H9 (cell line): ENCODE data around the gene LGR5. TPM values are rescaled to one million over a fixed set of nuclear protein-coding genes. Genes with fewer than 3 reads are reported as not detected.

Experiments used
- DNase-seq: peaks from one replicate; pipeline ENCODE4 v3.0.0-alpha.2; 2017
- H2AFZ ChIP-seq: one replicate; pipeline ENCODE4 v1.6.1; 2013; ENCODE audit warnings: mild to moderate bottlenecking, low read length, control low read depth, moderate library complexity
- H2AK5ac ChIP-seq: 2 replicates; pipeline ENCODE4 v1.6.1; 2013; ENCODE audit warnings: low read length, control low read depth, mixed read lengths; ENCODE audit not compliant: insufficient read length
- H2BK120ac ChIP-seq: one replicate; pipeline ENCODE4 v1.6.1; 2013; ENCODE audit warnings: low read depth, mild to moderate bottlenecking, low read length, control low read depth, inconsistent platforms; ENCODE audit not compliant: poor library complexity, severe bottlenecking
- H2BK12ac ChIP-seq: 2 replicates; pipeline ENCODE4 v1.6.1; 2013; ENCODE audit warnings: low read length, control low read depth, mixed read lengths, low read depth; ENCODE audit not compliant: insufficient read length
- H2BK15ac ChIP-seq: 2 replicates; pipeline ENCODE4 v1.6.1; 2013; ENCODE audit warnings: low read depth, low read length, control low read depth
- H2BK20ac ChIP-seq: one replicate; pipeline ENCODE4 v1.6.1; 2013; ENCODE audit warnings: low read depth, mild to moderate bottlenecking, low read length, control low read depth, inconsistent platforms; ENCODE audit not compliant: poor library complexity, severe bottlenecking
- H2BK5ac ChIP-seq: 2 replicates; pipeline ENCODE4 v1.6.1; 2013; ENCODE audit warnings: low read length, control low read depth, mixed read lengths; ENCODE audit not compliant: insufficient read length
- H3K14ac ChIP-seq: 2 replicates; pipeline ENCODE4 v1.6.1; 2013; ENCODE audit warnings: low read length, control low read depth; ENCODE audit not compliant: insufficient read depth
- H3K18ac ChIP-seq: 2 replicates; pipeline ENCODE4 v1.6.1; 2013; ENCODE audit warnings: low read depth, mild to moderate bottlenecking, mixed read lengths, low read length, control low read depth; ENCODE audit not compliant: insufficient read length
- H3K23ac ChIP-seq: 2 replicates; pipeline ENCODE4 v1.6.1; 2013; ENCODE audit warnings: low read length, control low read depth, mixed read lengths, low read depth; ENCODE audit not compliant: insufficient read length
- H3K23me2 ChIP-seq: 2 replicates; pipeline ENCODE4 v1.6.1; 2013; ENCODE audit warnings: low read depth, mild to moderate bottlenecking, mixed read lengths, low read length, control low read depth; ENCODE audit not compliant: insufficient read length, poor library complexity, severe bottlenecking
- H3K27ac ChIP-seq: 2 replicates; pipeline ENCODE4 v1.5.1; 2013; ENCODE audit warnings: low read length, control low read depth, mixed read lengths, low read depth; ENCODE audit not compliant: insufficient read length
- H3K27me3 ChIP-seq: 2 replicates; pipeline ENCODE4 v1.6.1; 2013; ENCODE audit warnings: low read length, control low read depth, inconsistent platforms; ENCODE audit not compliant: insufficient read depth
- H3K4ac ChIP-seq: 2 replicates; pipeline ENCODE4 v1.6.1; 2013; ENCODE audit warnings: low read depth, mild to moderate bottlenecking, control low read depth, inconsistent platforms, low read length, moderate library complexity
- H3K4me1 ChIP-seq: 2 replicates; pipeline ENCODE4 v1.6.1; 2013; ENCODE audit warnings: low read length, control low read depth, inconsistent platforms; ENCODE audit not compliant: insufficient read depth
- H3K4me2 ChIP-seq: 2 replicates; pipeline ENCODE4 v1.6.1; 2013; ENCODE audit warnings: low read length, control low read depth, mixed read lengths; ENCODE audit not compliant: insufficient read length, insufficient read depth
- H3K56ac ChIP-seq: 2 replicates; pipeline ENCODE4 v1.6.1; 2013; ENCODE audit warnings: low read depth, mild to moderate bottlenecking, mixed read lengths, low read length, control low read depth; ENCODE audit not compliant: insufficient read length
- H3K79me1 ChIP-seq: 2 replicates; pipeline ENCODE4 v1.6.1; 2013; ENCODE audit warnings: low read depth, mild to moderate bottlenecking, moderate library complexity, low read length, control low read depth, inconsistent platforms; ENCODE audit not compliant: insufficient read depth, poor library complexity, severe bottlenecking
- H3K79me2 ChIP-seq: 2 replicates; pipeline ENCODE4 v1.6.1; 2013; ENCODE audit warnings: low read length, control low read depth, inconsistent platforms; ENCODE audit not compliant: insufficient read depth
- H3K9ac ChIP-seq: 2 replicates; pipeline ENCODE4 v1.6.1; 2013; ENCODE audit warnings: low read length, control low read depth, mixed read lengths; ENCODE audit not compliant: insufficient read length; ENCODE audit errors: extremely low read depth
- H3K9me3 ChIP-seq: one replicate; pipeline ENCODE4 v1.6.1; 2013; ENCODE audit warnings: low read depth, low read length, inconsistent platforms; ENCODE audit not compliant: control insufficient read depth
- H3T11ph ChIP-seq: one replicate; pipeline ENCODE4 v1.6.1; 2013; ENCODE audit warnings: mild to moderate bottlenecking, low read length, control low read depth, inconsistent platforms
- H4K20me1 ChIP-seq: one replicate; pipeline ENCODE4 v1.6.1; 2013; ENCODE audit not compliant: control insufficient read depth, insufficient read length, insufficient read depth
- H4K5ac ChIP-seq: 2 replicates; pipeline ENCODE4 v1.6.1; 2013; ENCODE audit warnings: low read depth, mild to moderate bottlenecking, mixed read lengths, low read length, control low read depth; ENCODE audit not compliant: insufficient read length
- H4K8ac ChIP-seq: replicated peaks from 2 replicates; pipeline ENCODE4 v1.6.1; 2013; ENCODE audit warnings: low read length, control low read depth, mixed read lengths, low read depth; ENCODE audit not compliant: insufficient read length
- H4K91ac ChIP-seq: 2 replicates; pipeline ENCODE4 v1.6.1; 2013; ENCODE audit warnings: low read depth, mild to moderate bottlenecking, moderate library complexity, mixed read lengths, low read length, control low read depth; ENCODE audit not compliant: insufficient read length
- H3K27ac Mint-ChIP-seq, 3 experiments: 2 replicates in 2 of 3; 3 replicates in 1 of 3; pipeline ENCODE4 v1.8.0; 2020 to 2021; ENCODE audit warnings: mixed read lengths in 3 of 3, mild to moderate bottlenecking in 1 of 3, moderate library complexity in 1 of 3
- H3K27me3 Mint-ChIP-seq: 2 replicates; pipeline ENCODE4 v1.8.0; 2021; ENCODE audit warnings: low read depth, mild to moderate bottlenecking, moderate library complexity, mixed read lengths
- H3K36me3 Mint-ChIP-seq, 3 experiments: 2 replicates in 2 of 3; 3 replicates in 1 of 3; pipeline ENCODE4 v1.8.0; 2020 to 2021; ENCODE audit warnings: low read depth in 3 of 3, mixed read lengths in 3 of 3; ENCODE audit not compliant: insufficient read depth in 1 of 3
- H3K4me1 Mint-ChIP-seq, 2 experiments: 2 replicates each; pipeline ENCODE4 v1.8.0; 2020; ENCODE audit warnings: mixed read lengths in 2 of 2
- H3K4me3 Mint-ChIP-seq, 2 experiments: 2 replicates in 1 of 2; 3 replicates in 1 of 2; pipeline ENCODE4 v1.8.0; 2020 to 2021; ENCODE audit warnings: mild to moderate bottlenecking in 2 of 2, mixed read lengths in 2 of 2, moderate library complexity in 1 of 2
- H3K9me3 Mint-ChIP-seq, 2 experiments: 2 replicates in 1 of 2; 3 replicates in 1 of 2; pipeline ENCODE4 v1.8.0; 2020; ENCODE audit warnings: mild to moderate bottlenecking in 2 of 2, mixed read lengths in 2 of 2, moderate library complexity in 1 of 2
- WGBS: extraction: QIAGEN DNeasy Blood & Tissue Kit; methylation state at CpG from one replicate; pipeline ENCODE4 v1.1.7; 2013; ENCODE audit warnings: missing lambda C conversion rate, low lambda C conversion rate, mixed read lengths; ENCODE audit not compliant: insufficient read length; ENCODE audit errors: extremely low coverage; 5-methylcytosine and 5-hydroxymethylcytosine counted together
- total RNA-seq: library from RNA; stranded (reverse); gene quantifications from 2 replicates; pipeline ENCODE4 v1.2.1, GENCODE V29; 2021
- TF ChIP-seq, protein P1 (sequence below): fragments of 200-600 bp; sonication (generic); conservative IDR thresholded peaks from 3 replicates; pipeline ENCODE4 v1.8.0; 2021; ENCODE audit warnings: antibody characterized with exemption, mild to moderate bottlenecking

The LGR5 gene
- total RNA-seq, 1 experiment from 2014 or later: 0.09 TPM

DNA sequence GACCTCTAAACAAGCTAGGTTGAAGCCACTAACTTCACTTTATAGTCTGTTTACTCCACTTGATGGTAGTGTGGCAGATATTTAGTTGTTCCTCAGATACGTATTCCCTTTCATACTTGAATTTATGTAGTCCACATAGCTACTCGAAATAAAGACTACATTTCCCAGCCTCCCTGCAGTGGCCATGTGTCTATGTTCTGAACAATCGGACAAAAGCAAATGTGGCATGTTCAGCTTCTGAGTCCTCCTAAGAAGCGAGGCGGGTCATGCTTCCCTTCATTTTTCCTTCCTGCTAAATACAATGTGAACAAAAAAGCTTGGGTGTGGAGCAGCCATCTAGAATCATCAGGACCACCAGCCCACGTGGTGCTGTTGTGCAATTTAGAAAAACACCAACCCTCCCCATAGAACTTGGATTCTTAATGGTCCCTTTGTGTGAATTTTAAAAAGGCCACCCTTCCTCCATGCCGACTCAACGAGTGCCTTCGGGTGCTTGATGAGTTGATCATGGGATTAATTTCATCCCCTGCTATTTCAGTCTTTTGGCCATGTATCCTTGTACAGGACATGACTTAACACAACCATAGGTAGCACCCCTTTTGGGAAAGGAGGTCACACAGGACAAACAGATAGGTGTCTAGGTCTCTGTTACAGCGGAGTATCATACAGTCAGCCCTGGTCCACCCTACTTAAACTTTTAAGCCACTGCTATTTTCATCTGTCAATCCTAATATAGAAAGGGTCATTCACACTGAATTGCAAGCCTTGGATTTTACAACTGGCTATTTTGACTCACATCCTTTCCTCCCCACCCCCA lies 163.4 kb downstream of the LGR5 start:
- H3K9me3 ChIP-seq: no peaks in the 10 kb centered on the region
- no peak overlapping the region for H3K56ac ChIP-seq
- no peak overlapping the region for H3T11ph ChIP-seq
- H2BK5ac ChIP-seq: no peak overlapping the region
- no peak overlapping the region for H3K9ac ChIP-seq
- peaks cover 2 to 18% (median 5%) of the 10 kb centered on the region in 3 experiments; a peak in 3 of 7 replicates for H3K36me3 Mint-ChIP-seq
- H3K23me2 ChIP-seq: no peaks in the 10 kb centered on the region
- H3K23ac ChIP-seq: no peak overlapping the region
- H2BK20ac ChIP-seq: no peak overlapping the region
- peaks cover 8 to 13% of the 10 kb centered on the region in 2 experiments for H3K4me1 Mint-ChIP-seq
- H3K18ac ChIP-seq: no peak overlapping the region
- H3K4me1 ChIP-seq: 0 out of 2 replicates have a peak, but pooled peaks cover 5% of the 10 kb centered on the region
- H4K8ac ChIP-seq: no peak overlapping the region
- no peak overlapping the region for H2BK120ac ChIP-seq
- no peak overlapping the region for H4K91ac ChIP-seq
- no peak overlapping the region for H3K14ac ChIP-seq
- no CpG with 5 or more reads among the region's 10 CpGs for WGBS
- no peak overlapping the region for H3K4me2 ChIP-seq
- H2AK5ac ChIP-seq: no peak overlapping the region
- H3K27ac Mint-ChIP-seq: 0 out of 7 replicates have a peak overlapping the region, but pooled peaks of 1 of the 3 experiments have one; percentile 12
- no peak overlapping the region for H3K4me3 Mint-ChIP-seq
- H3K4ac ChIP-seq: no peak overlapping the region
- H4K20me1 ChIP-seq: no peaks in the 10 kb centered on the region
- no peaks in the 10 kb centered on the region for H3K79me1 ChIP-seq
- H4K5ac ChIP-seq: no peak overlapping the region
- no peak overlapping the region for H2BK12ac ChIP-seq
- no peaks in the 10 kb centered on the region for H3K27me3 ChIP-seq
- DNase-seq: no peak
- H3K27me3 Mint-ChIP-seq: no peaks in the 10 kb centered on the region
- no peak overlapping the region for H2AFZ ChIP-seq
- no peaks in the 10 kb centered on the region for H3K79me2 ChIP-seq
- H3K9me3 Mint-ChIP-seq: no peaks in the 10 kb centered on the region; a peak in 1 of 5 replicates
- no peak overlapping the region for H3K27ac ChIP-seq
- no peak overlapping the region; the same call in 1 of the 2 replicates for H2BK15ac ChIP-seq
- TF ChIP-seq, protein P1, sequence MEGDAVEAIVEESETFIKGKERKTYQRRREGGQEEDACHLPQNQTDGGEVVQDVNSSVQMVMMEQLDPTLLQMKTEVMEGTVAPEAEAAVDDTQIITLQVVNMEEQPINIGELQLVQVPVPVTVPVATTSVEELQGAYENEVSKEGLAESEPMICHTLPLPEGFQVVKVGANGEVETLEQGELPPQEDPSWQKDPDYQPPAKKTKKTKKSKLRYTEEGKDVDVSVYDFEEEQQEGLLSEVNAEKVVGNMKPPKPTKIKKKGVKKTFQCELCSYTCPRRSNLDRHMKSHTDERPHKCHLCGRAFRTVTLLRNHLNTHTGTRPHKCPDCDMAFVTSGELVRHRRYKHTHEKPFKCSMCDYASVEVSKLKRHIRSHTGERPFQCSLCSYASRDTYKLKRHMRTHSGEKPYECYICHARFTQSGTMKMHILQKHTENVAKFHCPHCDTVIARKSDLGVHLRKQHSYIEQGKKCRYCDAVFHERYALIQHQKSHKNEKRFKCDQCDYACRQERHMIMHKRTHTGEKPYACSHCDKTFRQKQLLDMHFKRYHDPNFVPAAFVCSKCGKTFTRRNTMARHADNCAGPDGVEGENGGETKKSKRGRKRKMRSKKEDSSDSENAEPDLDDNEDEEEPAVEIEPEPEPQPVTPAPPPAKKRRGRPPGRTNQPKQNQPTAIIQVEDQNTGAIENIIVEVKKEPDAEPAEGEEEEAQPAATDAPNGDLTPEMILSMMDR: no peak
